SK-N-SH (cell line): ENCODE data around the gene MFN1. TPM values are rescaled to one million over a fixed set of nuclear protein-coding genes. Genes with fewer than 3 reads are reported as not detected.

Experiments
- CTCF ChIA-PET: fragments of 300-600, 350-600 bp; formaldehyde crosslinking; extraction: SDS; loops from one replicate; lab custom pipeline; 2021; lab: Yijun Ruan, JAX
- POLR2A ChIA-PET: fragments of 350-600 bp; sonication (Branson Sonifier 250); formaldehyde crosslinking; extraction: SDS; loops from one replicate; lab custom pipeline; 2020; ENCODE audit warnings: antibody characterized with exemption, inconsistent platforms; lab: Yijun Ruan, JAX
- DNase-seq: peaks from one replicate; pipeline ENCODE4 v3.0.0; 2012
- H2AFZ ChIP-seq: fragments of 200-600 bp; sonication (generic); 2 replicates; pipeline ENCODE4 v1.8.1; 2016; ENCODE audit warnings: antibody characterized with exemption, mild to moderate bottlenecking, low read depth
- H3F3A ChIP-seq: fragments of 200-600 bp; sonication (generic); replicated peaks from 2 replicates; pipeline ENCODE3; 2016; ENCODE audit warnings: antibody characterized with exemption, mild to moderate bottlenecking; ENCODE audit not compliant: insufficient read depth
- H3K27ac ChIP-seq, 2 experiments: fragments of 200-500 bp in 1 of 2; fragments of 200-600 bp in 1 of 2; sonication (Bioruptor generic) in 1 of 2; sonication (generic), shearing (Covaris generic) in 1 of 2; 2 replicates each; pipeline versions ENCODE4 v1.5.1 to v1.6.1; 2014 to 2016; ENCODE audit warnings: low read depth in 2 of 2, inconsistent platforms in 1 of 2, low read length in 1 of 2, mild to moderate bottlenecking in 1 of 2, mixed read lengths in 1 of 2
- H3K27me3 ChIP-seq: fragments of 200-600 bp; sonication (generic), shearing (Covaris generic); 2 replicates; pipeline ENCODE4 v1.6.1; 2016; ENCODE audit warnings: mixed run types; ENCODE audit not compliant: insufficient read depth
- H3K36me3 ChIP-seq, 2 experiments: fragments of 200-500 bp in 1 of 2; fragments of 200-600 bp in 1 of 2; sonication (Bioruptor generic) in 1 of 2; sonication (generic) in 1 of 2; replicated peaks in 1 of 2; 2 replicates each; pipeline versions ENCODE3 to v1.5.1; 2014 to 2016; ENCODE audit warnings: low read length in 1 of 2, mild to moderate bottlenecking in 1 of 2; ENCODE audit not compliant: insufficient read depth in 2 of 2, control insufficient read depth in 1 of 2
- H3K4me1 ChIP-seq, 2 experiments: fragments of 200-500 bp in 1 of 2; fragments of 200-600 bp in 1 of 2; sonication (Bioruptor generic) in 1 of 2; sonication (generic), shearing (Covaris generic) in 1 of 2; 2 replicates each; pipeline versions ENCODE4 v1.5.1 to v1.6.1; 2014 to 2016; ENCODE audit warnings: low read depth in 1 of 2, low read length in 1 of 2, mixed run types in 1 of 2; ENCODE audit not compliant: insufficient read depth in 2 of 2, control insufficient read depth in 1 of 2
- H3K4me2 ChIP-seq: fragments of 200-600 bp; sonication (generic), shearing (Covaris generic); 2 replicates; pipeline ENCODE4 v1.6.1; 2017; ENCODE audit warnings: mixed run types
- H3K4me3 ChIP-seq, 2 experiments: fragments of 200-500 bp in 1 of 2; fragments of 200-600 bp in 1 of 2; sonication (Bioruptor generic) in 1 of 2; sonication (generic), shearing (Covaris generic) in 1 of 2; 2 replicates each; pipeline versions ENCODE4 v1.5.1 to v1.8.1; 2014 to 2016; ENCODE audit warnings: low read depth in 2 of 2, inconsistent platforms in 1 of 2, low read length in 1 of 2, mild to moderate bottlenecking in 1 of 2, mixed read lengths in 1 of 2, moderate library complexity in 1 of 2
- H3K79me2 ChIP-seq: fragments of 200-600 bp; sonication (generic); 2 replicates; pipeline ENCODE4 v1.8.1; 2017; ENCODE audit warnings: mild to moderate bottlenecking; ENCODE audit not compliant: insufficient read depth
- H3K9ac ChIP-seq: fragments of 200-600 bp; sonication (generic); 2 replicates; pipeline ENCODE4 v1.6.1; 2017; ENCODE audit warnings: mixed run types
- H3K9me2 ChIP-seq: fragments of 200-600 bp; sonication (generic); 2 replicates; pipeline ENCODE4 v1.6.1; 2017; ENCODE audit warnings: mixed run types
- H3K9me3 ChIP-seq: fragments of 200-600 bp; sonication (generic); 2 replicates; pipeline ENCODE4 v1.6.1; 2017; ENCODE audit warnings: mixed run types, mild to moderate bottlenecking, moderate library complexity
- H4K20me1 ChIP-seq: fragments of 200-600 bp; sonication (generic); 2 replicates; pipeline ENCODE4 v1.6.1; 2017; ENCODE audit warnings: mild to moderate bottlenecking, mixed run types; ENCODE audit not compliant: insufficient read depth
- ELF1 ChIP-seq: IDR thresholded peaks from 2 replicates; pipeline ENCODE4 v1.4.0; 2012
- EP300 ChIP-seq, 2 experiments: IDR thresholded peaks; 2 replicates each; pipeline versions ENCODE4 v1.4.0 to v1.6.1; 2012; ENCODE audit warnings: borderline replicate concordance in 1 of 2, low read depth in 1 of 2, low read length in 1 of 2
- FOSL2 ChIP-seq: IDR thresholded peaks from 2 replicates; pipeline ENCODE4 v1.4.0; 2012; ENCODE audit warnings: low read depth, mild to moderate bottlenecking, moderate library complexity, borderline replicate concordance
- FOXM1 ChIP-seq: IDR thresholded peaks from 2 replicates; pipeline ENCODE4 v1.4.0; 2012; ENCODE audit warnings: low read depth, mild to moderate bottlenecking
- GATA2 ChIP-seq: sonication (generic); formaldehyde crosslinking; IDR thresholded peaks from 2 replicates; pipeline ENCODE4 v1.5.0; 2020; ENCODE audit warnings: mild to moderate bottlenecking, missing genetic modification reagents
- JUND ChIP-seq: IDR thresholded peaks from 2 replicates; pipeline ENCODE4 v1.4.0; 2012
- MAX ChIP-seq: IDR thresholded peaks from 2 replicates; pipeline ENCODE4 v1.4.0; 2012; ENCODE audit warnings: low read depth
- MEF2A ChIP-seq: IDR thresholded peaks from 2 replicates; pipeline ENCODE4 v1.4.0; 2012; ENCODE audit warnings: low read depth, borderline replicate concordance
- MXI1 ChIP-seq: IDR thresholded peaks from 2 replicates; pipeline ENCODE4 v1.6.1; 2012; ENCODE audit warnings: mild to moderate bottlenecking, low read depth, low read length, improper control_type of control experiment
- NFIC ChIP-seq: IDR thresholded peaks from 2 replicates; pipeline ENCODE4 v1.4.0; 2012; ENCODE audit warnings: borderline replicate concordance
- NRF1 ChIP-seq: IDR thresholded peaks from 2 replicates; pipeline ENCODE4 v1.6.1; 2012; ENCODE audit warnings: low read depth, mild to moderate bottlenecking, low read length
- POLR2AphosphoS5 ChIP-seq: IDR thresholded peaks from 2 replicates; pipeline ENCODE4 v1.6.1; 2012; ENCODE audit warnings: low read depth, low read length
- RAD21 ChIP-seq: IDR thresholded peaks from 2 replicates; pipeline ENCODE4 v1.6.1; 2012; ENCODE audit warnings: mild to moderate bottlenecking, low read length
- RCOR1 ChIP-seq: fragments of 150-350 bp; IDR thresholded peaks from 2 replicates; pipeline ENCODE4 v1.6.1; 2017; ENCODE audit warnings: antibody characterized with exemption, low read length
- RXRA ChIP-seq: IDR thresholded peaks from 2 replicates; pipeline ENCODE4 v1.4.0; 2012; ENCODE audit warnings: low read depth, mild to moderate bottlenecking, borderline replicate concordance
- TAF1 ChIP-seq: IDR thresholded peaks from 2 replicates; pipeline ENCODE4 v1.6.1; 2012; ENCODE audit warnings: low read depth, mild to moderate bottlenecking, low read length, moderate library complexity, borderline replicate concordance
- YY1 ChIP-seq: IDR thresholded peaks from 2 replicates; pipeline ENCODE4 v1.4.0; 2012; ENCODE audit warnings: low read depth, mild to moderate bottlenecking
- WGBS: methylation state at CpG from one replicate; pipeline ENCODE4 v1.1.6; 2017; ENCODE audit warnings: low lambda C conversion rate; 5-methylcytosine and 5-hydroxymethylcytosine counted together
- polyA plus RNA-seq, 3 experiments: library from polyadenylated mRNA; depleted of rRNA; stranded (reverse); fragments of >200 nt; gene quantifications; 2 replicates each; pipeline ENCODE4 v1.2.3, GENCODE V29; 2012
- TF ChIP-seq, protein P1 (sequence below): IDR thresholded peaks from 2 replicates; pipeline ENCODE4 v1.6.1; 2012; ENCODE audit warnings: mild to moderate bottlenecking, low read depth, low read length, moderate library complexity
- TF ChIP-seq, protein P2 (sequence below): fragments of 200-600 bp; sonication (generic); IDR thresholded peaks from 2 replicates; pipeline ENCODE4 v1.6.1; 2017; ENCODE audit warnings: antibody characterized with exemption, mild to moderate bottlenecking, moderate library complexity
- TF ChIP-seq, protein P3 (sequence below): fragments of 150-350 bp; IDR thresholded peaks from 2 replicates; pipeline ENCODE4 v1.6.1; 2017; ENCODE audit warnings: antibody characterized with exemption, low read length, low read depth, borderline replicate concordance
- TF ChIP-seq, protein P4 (sequence below): IDR thresholded peaks from 2 replicates; pipeline ENCODE4 v1.4.0; 2012; ENCODE audit warnings: low read depth, borderline replicate concordance

The MFN1 gene
- polyA plus RNA-seq, 1 of the 3 experiments (the other 2 are of a cell fraction), result 15.7 TPM

DNA sequence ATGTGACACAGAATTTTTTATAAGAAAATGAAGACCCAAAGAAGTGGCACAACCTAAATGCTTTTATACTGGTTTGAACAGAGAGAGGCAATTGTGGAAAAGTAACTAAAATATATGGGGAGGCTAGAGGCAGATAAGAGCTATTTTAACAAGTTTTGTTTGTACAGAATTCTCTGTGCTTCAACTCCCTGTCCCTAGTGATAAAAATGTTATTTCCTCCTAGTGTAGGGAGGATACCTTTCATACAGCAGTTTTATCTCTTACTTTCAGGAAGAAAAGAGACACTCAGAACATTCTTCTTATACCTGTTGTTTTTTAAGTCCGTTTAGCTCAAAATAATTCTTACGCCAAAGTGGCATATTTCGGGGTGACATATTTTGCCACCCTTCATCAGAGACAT is 45.9 kb upstream of the MFN1 start (continued):
- TF ChIP-seq, protein P1, sequence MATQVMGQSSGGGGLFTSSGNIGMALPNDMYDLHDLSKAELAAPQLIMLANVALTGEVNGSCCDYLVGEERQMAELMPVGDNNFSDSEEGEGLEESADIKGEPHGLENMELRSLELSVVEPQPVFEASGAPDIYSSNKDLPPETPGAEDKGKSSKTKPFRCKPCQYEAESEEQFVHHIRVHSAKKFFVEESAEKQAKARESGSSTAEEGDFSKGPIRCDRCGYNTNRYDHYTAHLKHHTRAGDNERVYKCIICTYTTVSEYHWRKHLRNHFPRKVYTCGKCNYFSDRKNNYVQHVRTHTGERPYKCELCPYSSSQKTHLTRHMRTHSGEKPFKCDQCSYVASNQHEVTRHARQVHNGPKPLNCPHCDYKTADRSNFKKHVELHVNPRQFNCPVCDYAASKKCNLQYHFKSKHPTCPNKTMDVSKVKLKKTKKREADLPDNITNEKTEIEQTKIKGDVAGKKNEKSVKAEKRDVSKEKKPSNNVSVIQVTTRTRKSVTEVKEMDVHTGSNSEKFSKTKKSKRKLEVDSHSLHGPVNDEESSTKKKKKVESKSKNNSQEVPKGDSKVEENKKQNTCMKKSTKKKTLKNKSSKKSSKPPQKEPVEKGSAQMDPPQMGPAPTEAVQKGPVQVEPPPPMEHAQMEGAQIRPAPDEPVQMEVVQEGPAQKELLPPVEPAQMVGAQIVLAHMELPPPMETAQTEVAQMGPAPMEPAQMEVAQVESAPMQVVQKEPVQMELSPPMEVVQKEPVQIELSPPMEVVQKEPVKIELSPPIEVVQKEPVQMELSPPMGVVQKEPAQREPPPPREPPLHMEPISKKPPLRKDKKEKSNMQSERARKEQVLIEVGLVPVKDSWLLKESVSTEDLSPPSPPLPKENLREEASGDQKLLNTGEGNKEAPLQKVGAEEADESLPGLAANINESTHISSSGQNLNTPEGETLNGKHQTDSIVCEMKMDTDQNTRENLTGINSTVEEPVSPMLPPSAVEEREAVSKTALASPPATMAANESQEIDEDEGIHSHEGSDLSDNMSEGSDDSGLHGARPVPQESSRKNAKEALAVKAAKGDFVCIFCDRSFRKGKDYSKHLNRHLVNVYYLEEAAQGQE, result no peak
- TF ChIP-seq RXRA, result no peak
- no peak for TF ChIP-seq RAD21
- no peak for TF ChIP-seq RCOR1
- TF ChIP-seq FOSL2, result no peak
- TF ChIP-seq EP300 (IDR thresholded peaks at IDR 0.05; ENCODE audit: borderline replicate concordance in 1 of 2, low read depth in 1 of 2, low read length in 1 of 2), result no peak
- TF ChIP-seq GATA2 (CRISPR knock-in tag), result no peak
- no peak for TF ChIP-seq TAF1
- TF ChIP-seq, protein P2, sequence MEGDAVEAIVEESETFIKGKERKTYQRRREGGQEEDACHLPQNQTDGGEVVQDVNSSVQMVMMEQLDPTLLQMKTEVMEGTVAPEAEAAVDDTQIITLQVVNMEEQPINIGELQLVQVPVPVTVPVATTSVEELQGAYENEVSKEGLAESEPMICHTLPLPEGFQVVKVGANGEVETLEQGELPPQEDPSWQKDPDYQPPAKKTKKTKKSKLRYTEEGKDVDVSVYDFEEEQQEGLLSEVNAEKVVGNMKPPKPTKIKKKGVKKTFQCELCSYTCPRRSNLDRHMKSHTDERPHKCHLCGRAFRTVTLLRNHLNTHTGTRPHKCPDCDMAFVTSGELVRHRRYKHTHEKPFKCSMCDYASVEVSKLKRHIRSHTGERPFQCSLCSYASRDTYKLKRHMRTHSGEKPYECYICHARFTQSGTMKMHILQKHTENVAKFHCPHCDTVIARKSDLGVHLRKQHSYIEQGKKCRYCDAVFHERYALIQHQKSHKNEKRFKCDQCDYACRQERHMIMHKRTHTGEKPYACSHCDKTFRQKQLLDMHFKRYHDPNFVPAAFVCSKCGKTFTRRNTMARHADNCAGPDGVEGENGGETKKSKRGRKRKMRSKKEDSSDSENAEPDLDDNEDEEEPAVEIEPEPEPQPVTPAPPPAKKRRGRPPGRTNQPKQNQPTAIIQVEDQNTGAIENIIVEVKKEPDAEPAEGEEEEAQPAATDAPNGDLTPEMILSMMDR, result no peak
- TF ChIP-seq ELF1, result no peak
- no peak for TF ChIP-seq MAX
- TF ChIP-seq MXI1, result no peak
- TF ChIP-seq, protein P3, sequence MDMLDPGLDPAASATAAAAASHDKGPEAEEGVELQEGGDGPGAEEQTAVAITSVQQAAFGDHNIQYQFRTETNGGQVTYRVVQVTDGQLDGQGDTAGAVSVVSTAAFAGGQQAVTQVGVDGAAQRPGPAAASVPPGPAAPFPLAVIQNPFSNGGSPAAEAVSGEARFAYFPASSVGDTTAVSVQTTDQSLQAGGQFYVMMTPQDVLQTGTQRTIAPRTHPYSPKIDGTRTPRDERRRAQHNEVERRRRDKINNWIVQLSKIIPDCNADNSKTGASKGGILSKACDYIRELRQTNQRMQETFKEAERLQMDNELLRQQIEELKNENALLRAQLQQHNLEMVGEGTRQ, result no peak
- TF ChIP-seq JUND, result no peak
- TF ChIP-seq, all 33 proteins: peak for 0

GRCh38 chr3:179302111-179302510 is 45.4 kb upstream of the MFN1 start:
- Histone ChIP-seq H3F3A (no peaks in the 10 kb centered on the region), H3K27ac (no peak overlapping the region), H3K9me3 (no peaks in the 10 kb centered on the region)
- TF ChIP-seq MAX (no peak), NRF1 (no peak), JUND (no peak), NFIC (no peak), MEF2A (no peak), FOXM1 (no peak), POLR2AphosphoS5 (no peak), YY1 (no peak), FOSL2 (no peak), RXRA (no peak)
- TF ChIP-seq, protein P4, sequence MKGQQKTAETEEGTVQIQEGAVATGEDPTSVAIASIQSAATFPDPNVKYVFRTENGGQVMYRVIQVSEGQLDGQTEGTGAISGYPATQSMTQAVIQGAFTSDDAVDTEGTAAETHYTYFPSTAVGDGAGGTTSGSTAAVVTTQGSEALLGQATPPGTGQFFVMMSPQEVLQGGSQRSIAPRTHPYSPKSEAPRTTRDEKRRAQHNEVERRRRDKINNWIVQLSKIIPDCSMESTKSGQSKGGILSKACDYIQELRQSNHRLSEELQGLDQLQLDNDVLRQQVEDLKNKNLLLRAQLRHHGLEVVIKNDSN, result no peak
- TF ChIP-seq, all 33 proteins: peak for 0
- no peak for DNase-seq
- ChIA-PET CTCF (interaction anchor here (1.4 kb wide), 2 partner anchors 197 to 276 kb away, joined by 3 read pairs; no protein-coding TSS in a partner anchor), POLR2A (no interaction called here)
- H3K27me3 ChIP-seq, result no peaks in the 10 kb centered on the region
- no peaks in the 10 kb centered on the region for H4K20me1 ChIP-seq
- H3K9ac ChIP-seq, result no peak overlapping the region
- peaks cover 0 to 6% of the 10 kb centered on the region in 2 experiments; a peak in 1 of 4 replicates for H3K4me1 ChIP-seq
- WGBS, result 74% methylated on average over 7 of the region's 7 CpGs
- no peak overlapping the region for H3K4me2 ChIP-seq
- no peak overlapping the region for H2AFZ ChIP-seq
- no peaks in the 10 kb centered on the region for H3K36me3 ChIP-seq
- H3K9me2 ChIP-seq, result no peaks in the 10 kb centered on the region
- H3K79me2 ChIP-seq, result no peaks in the 10 kb centered on the region
- H3K4me3 ChIP-seq, result no peak overlapping the region
